ENCODE results near the gene GNB1. TPM values are rescaled to one million over a fixed set of nuclear protein-coding genes. Genes with fewer than 3 reads are reported as not detected.

Gene GNB1
- total RNA-seq: 470 and 474 TPM in 2 replicates
- long read RNA-seq, transcript GNB1-201 (12 exons, 3,132 nt): major isoform, 5 of 155 reads
- long read RNA-seq, partial matches to known transcripts: 101 of 155 reads
- long read RNA-seq, other reads (novel, unspliced or antisense): 48 of 155 reads

GRCh38 chr1:1890506-1891348 is at the start of gene GNB1:
Gene GNB1 (minus strand): TSS chr1:1891087. CDS start chr1:1825453, 65,634 bp downstream.
- peaks cover 3% of the 10 kb centered on the region for H3K36me3 Mint-ChIP-seq (ENCODE audit: low read depth)
- peak within 1 kb of the TSS; percentile 27 for H3K27ac Mint-ChIP-seq (ENCODE audit: unreplicated experiment)
- peaks cover 8% of the 10 kb centered on the region for H3K27me3 Mint-ChIP-seq (ENCODE audit: low read depth)
- DNase-seq (ENCODE audit: low read depth, low spot score): peak; percentile 89
- peak within 1 kb of the TSS; percentile 93 for H3K4me3 Mint-ChIP-seq
- no peaks in the 10 kb centered on the region for H3K9me3 Mint-ChIP-seq
- TF ChIP-seq CTCF (conservative IDR thresholded peaks at IDR 0.05): no peak
- H3K4me1 Mint-ChIP-seq: peaks cover 36% of the 10 kb centered on the region

- Mint-ChIP-seq H3K36me3 (ENCODE audit: low read depth) (no peaks in the 10 kb centered on the region), H3K4me1 (peaks cover 9% of the 10 kb centered on the region), H3K4me3 (no peak overlapping the region), H3K9me3 (no peaks in the 10 kb centered on the region), H3K27ac (ENCODE audit: unreplicated experiment) (no peak overlapping the region), H3K27me3 (ENCODE audit: low read depth) (peaks cover 7% of the 10 kb centered on the region)
- DNase-seq (ENCODE audit: low read depth, low spot score): no peak
- no peak for TF ChIP-seq CTCF (conservative IDR thresholded peaks at IDR 0.05)
Measured at GRCh38 chr1:1940123-1940425, 49.2 kb upstream of the GNB1 start.

- H3K9me3 Mint-ChIP-seq: no peaks in the 10 kb centered on the region
- peaks cover 9% of the 10 kb centered on the region for H3K4me1 Mint-ChIP-seq
- H3K27ac Mint-ChIP-seq (ENCODE audit: unreplicated experiment): no peak overlapping the region
- TF ChIP-seq CTCF (conservative IDR thresholded peaks at IDR 0.05): no peak
- DNase-seq (ENCODE audit: low read depth, low spot score): no peak
- no peak overlapping the region for H3K4me3 Mint-ChIP-seq
- peaks cover 7% of the 10 kb centered on the region for H3K27me3 Mint-ChIP-seq (ENCODE audit: low read depth)
- no peaks in the 10 kb centered on the region for H3K36me3 Mint-ChIP-seq (ENCODE audit: low read depth)
Measured at GRCh38 chr1:1939296-1940122, 48.6 kb upstream of the GNB1 start.

GRCh38 chr1:1938613-1939295 is 47.9 kb upstream of the GNB1 start:
- no peak overlapping the region for H3K4me3 Mint-ChIP-seq
- H3K27ac Mint-ChIP-seq (ENCODE audit: unreplicated experiment): no peak overlapping the region
- no peak for DNase-seq (ENCODE audit: low read depth, low spot score)
- TF ChIP-seq CTCF (conservative IDR thresholded peaks at IDR 0.05): no peak
- H3K4me1 Mint-ChIP-seq: peaks cover 2% of the 10 kb centered on the region
- H3K36me3 Mint-ChIP-seq (ENCODE audit: low read depth): no peaks in the 10 kb centered on the region
- H3K27me3 Mint-ChIP-seq (ENCODE audit: low read depth): peaks cover 5% of the 10 kb centered on the region
- peaks cover 5% of the 10 kb centered on the region for H3K9me3 Mint-ChIP-seq

- H3K9me3 Mint-ChIP-seq: peaks cover 7% of the 10 kb centered on the region
- no peak overlapping the region for H3K27ac Mint-ChIP-seq (ENCODE audit: unreplicated experiment)
- no peak for TF ChIP-seq CTCF (conservative IDR thresholded peaks at IDR 0.05)
- no peaks in the 10 kb centered on the region for H3K4me1 Mint-ChIP-seq
- H3K4me3 Mint-ChIP-seq: no peak overlapping the region
- H3K36me3 Mint-ChIP-seq (ENCODE audit: low read depth): no peaks in the 10 kb centered on the region
- no peak for DNase-seq (ENCODE audit: low read depth, low spot score)
- peaks cover 7% of the 10 kb centered on the region for H3K27me3 Mint-ChIP-seq (ENCODE audit: low read depth)
Measured at GRCh38 chr1:1938276-1938573, 47.3 kb upstream of the GNB1 start.
